ENCODE data around the gene PEX16.

The PEX16 gene

DNA sequence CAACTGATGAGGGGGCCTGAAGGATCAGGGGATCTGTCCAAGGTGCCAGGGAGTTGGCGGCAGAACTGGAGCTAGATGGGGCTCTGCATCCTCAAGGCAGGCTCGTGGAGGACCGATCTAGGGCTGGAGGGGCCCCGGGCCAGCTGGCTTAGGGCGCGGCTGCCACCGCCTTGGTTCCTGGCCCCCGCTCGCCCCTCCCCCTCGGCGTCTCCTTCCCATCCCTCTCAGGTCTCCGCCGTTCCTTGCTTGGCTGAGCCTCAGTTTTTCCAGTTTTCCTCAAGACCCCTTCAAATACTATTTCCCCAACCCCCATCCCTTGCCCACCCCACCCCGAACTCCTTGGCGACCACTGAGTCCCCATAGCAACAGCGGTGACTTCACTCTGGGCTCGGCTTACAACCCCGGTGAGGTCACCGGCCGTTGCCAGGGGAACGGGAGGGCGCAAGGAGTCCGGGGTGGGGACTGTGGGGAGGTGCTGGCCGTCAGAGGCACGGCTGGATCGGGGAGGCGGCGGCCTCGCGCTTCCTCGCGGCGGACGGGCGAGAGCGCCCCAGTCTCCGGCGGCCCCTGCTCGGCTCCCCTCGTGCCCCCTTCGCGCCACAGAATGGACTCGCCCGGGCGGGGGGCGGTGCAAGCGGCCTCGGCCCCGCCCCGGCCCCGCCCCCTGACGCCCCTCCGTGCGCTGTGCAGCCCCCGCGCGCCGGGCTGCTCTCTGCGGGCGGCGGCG, 18.1 kb downstream of the PEX16 start:
- peak; percentile 92 for DNase-seq (ENCODE audit: low spot score)

DNA sequence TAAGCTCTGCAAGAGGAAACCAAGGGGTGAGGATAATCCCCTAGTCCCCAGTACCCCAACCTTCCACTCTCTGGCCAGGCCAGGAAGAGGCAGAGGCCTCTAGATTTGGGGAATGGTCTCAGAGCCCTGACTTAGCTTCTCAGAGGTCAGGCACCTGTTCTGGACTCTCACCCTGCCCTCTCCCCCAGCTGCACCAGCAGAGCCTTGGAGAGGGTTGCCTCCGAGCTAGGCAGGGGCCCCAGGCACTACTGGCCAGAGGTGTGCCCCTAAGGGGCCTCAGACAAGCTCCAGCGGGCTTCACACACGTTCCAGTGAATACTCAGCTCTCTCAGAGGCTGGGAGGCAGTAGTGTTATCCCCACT, 18.6 kb downstream of the PEX16 start:
- no peak for DNase-seq (ENCODE audit: low spot score)

DNA sequence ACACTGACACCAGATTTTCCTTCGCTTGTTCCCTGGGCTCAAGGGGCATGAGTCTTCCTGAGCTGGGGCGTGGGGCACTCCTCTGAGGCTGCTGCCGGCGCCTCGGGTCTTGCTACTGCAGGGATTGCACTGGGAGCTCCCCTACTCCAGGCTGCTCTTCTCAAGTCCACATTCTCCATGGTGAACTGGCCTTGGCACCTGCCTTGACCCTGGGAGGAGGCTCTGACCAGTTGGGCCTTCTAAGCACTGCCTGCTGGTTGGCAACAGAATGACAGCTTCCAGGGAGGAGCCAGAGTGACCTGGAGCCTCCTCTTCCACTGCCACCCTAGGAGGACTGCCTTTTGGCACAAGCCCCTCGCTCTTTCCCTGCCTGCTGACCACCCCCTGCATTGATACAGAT, 20.1 kb downstream of the PEX16 start:
- no peak for DNase-seq (ENCODE audit: low spot score)

DNA sequence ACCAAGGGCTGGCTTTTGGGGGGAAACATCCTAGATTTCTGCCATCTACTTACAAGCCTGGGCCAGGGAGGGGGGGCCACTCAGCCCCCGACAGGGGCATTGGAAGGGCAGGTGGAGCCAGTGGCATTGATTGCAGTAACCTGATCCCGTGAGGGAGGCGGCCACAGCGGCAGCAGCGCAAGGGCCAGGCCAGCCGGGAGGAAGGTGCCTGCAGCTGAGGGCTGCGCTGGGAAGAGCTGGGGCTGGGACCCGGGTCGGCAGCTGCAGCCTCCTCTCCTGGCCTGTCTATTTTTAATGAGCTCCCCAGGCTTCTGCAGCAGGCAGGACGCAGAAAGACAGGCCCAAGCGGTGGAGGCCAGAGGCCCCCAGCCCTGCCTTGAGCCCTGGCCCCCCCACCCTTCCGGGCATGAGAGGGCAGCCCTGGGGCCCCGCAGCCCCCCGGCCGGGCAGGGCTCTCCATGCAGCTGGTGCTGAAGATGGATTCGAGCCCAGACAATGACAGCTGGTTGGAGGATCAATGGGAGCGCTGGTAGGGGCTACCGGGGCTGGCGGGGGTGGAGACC, 21.2 kb downstream of the PEX16 start:
- peak; percentile 87 for DNase-seq (ENCODE audit: low spot score)

DNA sequence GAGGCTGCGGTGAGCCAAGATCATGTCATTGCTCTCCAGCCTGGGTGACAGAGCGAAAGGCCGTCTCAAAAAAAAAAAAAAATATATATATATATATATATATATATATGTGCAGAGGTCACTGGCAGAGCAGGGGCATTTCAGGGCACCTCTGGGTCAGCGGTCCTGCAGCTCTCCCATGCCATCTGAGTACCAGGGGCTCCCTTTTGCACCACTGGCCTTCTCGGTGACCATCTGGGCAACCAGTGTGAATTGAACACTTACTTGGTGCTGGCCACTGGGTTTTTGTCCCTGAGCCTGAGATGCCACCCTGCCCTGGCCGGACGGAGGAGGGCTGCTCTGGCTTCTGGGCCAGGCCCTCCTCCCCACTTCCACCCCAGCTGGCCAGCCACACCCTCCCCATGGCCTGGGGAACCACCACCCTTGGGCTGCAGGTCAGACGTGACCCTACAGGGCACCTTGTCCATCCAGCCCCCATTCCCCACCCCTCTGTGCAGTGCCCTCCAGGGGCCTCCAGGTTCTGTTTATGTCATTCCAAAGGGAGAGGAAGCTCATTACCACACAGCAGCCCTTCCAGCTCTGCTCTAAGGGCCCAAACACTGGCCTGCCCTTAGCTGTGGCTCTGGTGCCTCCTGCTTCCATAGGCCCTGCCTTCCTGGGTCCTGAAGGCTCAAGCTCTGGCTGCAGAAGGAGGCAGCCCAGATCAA, 22.0 kb downstream of the PEX16 start:
- no peak for DNase-seq (ENCODE audit: low spot score)

DNA sequence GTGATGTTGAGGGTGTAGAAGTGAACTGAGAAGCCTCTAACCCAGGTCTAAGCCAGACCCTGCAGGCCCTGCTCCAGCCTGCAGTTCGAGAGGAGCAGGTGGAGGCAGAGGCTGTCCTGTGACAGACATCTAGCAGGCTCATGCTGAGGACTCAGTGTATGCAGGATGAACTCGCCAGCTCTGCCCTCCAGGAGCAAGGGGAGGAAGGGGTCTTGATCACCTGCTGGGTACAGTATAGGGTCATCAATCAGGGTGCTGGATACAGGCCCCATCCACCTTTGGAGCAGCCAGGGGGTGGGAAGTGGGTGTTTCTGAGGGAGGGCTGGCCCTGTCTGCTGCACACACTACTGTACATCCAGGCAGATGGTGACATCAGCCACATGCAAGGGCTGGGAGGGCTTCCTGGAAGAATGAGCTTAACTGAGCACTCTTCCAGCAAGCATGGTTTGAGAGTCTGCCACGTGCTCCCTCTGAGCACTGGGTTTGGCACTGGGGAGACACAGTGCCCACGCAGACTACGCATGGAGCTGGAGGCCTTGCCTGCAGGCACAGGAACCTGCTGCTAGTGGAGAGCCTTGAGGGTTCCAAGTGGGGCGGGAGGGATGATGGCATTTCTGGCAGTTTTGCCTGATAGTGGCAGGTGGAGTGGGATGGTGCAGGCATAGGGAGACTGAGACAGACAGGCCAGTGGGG, 23.0 kb downstream of the PEX16 start:
- DNase-seq (ENCODE audit: low spot score): no peak

DNA sequence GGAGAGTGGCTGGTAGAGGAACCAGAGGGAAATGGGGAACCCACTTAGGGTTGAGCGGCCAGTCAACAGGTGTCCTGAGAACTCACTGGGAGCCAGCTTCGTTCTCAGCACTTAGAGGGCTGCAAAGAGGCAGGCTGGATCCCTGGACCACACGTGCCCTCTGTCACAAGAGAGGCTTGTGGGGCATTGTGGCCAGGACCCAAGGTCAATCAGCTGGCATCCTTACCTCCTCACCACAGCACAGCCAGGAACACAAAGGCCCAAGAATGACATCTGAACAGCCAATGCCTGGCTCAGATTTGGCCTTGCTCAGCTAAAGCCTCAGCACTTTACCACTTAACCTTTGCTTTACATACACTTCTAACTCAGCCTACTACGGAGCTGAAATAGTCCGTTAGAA, 24.8 kb downstream of the PEX16 start:
- no peak for DNase-seq (ENCODE audit: low spot score)

DNA sequence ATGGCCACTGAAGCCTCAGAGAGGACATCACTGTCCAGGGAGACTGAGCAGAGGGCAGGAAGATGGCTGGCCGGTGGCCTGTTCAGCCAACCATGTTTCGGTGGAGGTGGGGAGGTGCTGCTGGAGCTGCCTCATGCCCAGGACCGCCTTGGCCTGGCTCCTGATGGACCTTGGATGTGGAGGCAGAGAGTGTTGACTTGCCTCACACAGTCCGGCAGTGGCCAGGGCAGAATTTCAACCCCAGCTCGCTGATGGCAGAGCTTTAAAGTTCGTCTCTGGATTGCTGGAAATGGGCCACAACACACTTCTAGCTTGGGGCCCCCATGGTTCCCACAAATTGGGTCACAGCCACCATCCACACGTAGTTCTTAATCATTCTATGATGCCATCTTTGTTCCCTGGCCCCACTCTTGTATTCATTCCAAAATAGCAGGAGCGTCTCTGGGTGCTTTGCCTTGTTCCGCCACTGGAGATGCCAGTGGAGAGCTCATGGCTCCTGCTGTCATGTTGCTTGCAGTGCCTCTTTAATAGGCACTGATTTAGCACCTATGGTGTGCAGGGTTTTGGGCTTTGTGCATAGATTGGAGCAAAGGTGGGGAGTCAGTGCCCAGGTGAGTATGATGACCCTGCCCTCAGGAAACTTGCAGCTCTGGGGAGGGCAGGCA, 26.7 kb downstream of the PEX16 start:
- no peak for DNase-seq (ENCODE audit: low spot score)

DNA sequence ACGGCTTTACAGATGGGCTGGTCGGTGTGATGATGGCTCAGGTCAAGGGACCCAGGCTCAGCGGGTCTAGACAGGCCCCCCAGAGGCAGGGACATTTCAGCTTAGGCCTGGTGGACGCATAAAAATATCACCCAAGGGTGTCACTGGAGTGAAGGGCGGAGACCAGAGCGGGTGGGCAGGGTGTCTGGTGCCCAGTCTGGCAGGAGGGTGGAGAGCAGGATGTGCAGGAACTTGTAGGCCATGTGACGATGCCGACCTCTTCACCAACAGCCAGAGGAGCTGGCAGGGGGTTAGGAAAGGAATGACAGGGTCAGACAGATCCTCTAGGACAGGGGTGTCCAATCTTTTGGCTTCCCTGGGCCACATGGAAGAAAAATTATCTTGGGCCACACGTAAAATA, 27.7 kb downstream of the PEX16 start:
- no peak for DNase-seq (ENCODE audit: low spot score)

DNA sequence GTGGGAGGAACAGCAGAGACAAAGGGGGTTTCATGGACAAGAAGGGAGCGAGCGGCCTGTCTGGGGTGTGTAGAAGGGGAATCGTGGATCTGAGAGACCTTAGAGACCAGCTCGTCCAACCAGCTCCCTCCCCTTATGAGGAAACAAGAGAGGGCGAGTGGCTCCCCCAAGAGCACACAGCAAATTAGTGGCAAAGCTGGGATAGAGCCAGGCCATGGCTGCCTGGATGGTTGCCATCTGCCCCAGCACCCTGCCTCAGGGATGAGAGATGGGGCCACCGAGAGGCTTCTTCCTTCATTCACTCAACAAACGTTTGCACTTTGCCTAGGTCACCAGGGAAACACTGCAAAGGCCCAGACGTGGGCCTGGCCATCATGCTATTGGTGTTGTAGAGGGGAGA, 28.1 kb downstream of the PEX16 start:
- DNase-seq (ENCODE audit: low spot score): no peak

DNA sequence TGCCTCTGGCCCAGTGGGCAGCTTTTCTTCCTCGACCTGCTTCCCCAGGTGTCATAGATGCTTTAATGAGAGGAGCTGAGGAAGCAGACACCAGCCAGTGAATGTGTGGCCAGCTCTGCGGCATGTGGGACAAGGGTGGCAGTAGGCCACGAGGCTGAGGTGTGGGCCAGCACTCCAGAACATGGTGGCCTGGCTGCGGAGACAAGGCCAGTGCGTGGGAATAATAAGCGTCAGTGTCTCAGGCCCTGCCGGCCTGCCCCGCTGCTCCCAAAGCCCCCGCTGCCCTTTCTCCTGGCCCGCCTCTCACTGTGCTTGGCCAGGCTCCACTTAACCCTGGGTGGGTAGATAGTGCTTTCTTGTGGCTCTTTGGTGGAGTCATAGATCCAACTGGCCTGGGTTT, 30.1 kb downstream of the PEX16 start:
- no peak for DNase-seq (ENCODE audit: low spot score)

DNA sequence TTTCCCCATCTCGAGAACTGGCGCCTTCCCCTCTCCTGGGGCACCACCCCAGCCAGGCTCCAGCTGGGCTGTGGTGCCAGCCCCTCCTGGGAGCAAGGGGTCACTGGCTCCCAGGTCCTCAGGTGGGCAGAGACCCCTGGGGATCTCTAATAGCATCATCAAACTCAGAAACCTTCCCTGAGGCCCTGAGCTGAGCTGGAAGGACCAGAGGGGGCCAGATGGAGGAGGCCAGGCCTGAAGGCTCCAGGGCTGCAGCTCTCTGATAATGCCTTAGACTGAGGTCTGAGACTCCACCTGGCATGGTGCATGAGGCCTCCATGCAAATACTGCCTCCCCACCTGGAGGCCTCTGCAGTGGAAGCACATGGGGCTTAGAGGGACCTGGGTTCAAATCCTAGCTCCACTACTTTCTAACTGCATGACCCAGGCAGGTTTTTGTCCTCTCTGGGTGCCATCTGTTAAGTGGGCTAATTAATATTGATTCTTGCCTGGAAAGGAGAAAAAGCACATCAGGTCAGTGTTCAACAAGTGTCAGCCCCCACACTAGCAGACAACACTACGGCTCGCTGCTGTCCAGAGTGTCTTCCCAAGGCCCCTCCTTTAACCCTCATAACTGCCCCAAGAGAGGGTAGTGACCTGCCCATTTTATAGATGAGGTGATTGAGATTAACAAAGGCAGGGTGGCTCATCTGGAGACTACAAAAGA, 30.7 kb downstream of the PEX16 start:
- no peak for DNase-seq (ENCODE audit: low spot score)

DNA sequence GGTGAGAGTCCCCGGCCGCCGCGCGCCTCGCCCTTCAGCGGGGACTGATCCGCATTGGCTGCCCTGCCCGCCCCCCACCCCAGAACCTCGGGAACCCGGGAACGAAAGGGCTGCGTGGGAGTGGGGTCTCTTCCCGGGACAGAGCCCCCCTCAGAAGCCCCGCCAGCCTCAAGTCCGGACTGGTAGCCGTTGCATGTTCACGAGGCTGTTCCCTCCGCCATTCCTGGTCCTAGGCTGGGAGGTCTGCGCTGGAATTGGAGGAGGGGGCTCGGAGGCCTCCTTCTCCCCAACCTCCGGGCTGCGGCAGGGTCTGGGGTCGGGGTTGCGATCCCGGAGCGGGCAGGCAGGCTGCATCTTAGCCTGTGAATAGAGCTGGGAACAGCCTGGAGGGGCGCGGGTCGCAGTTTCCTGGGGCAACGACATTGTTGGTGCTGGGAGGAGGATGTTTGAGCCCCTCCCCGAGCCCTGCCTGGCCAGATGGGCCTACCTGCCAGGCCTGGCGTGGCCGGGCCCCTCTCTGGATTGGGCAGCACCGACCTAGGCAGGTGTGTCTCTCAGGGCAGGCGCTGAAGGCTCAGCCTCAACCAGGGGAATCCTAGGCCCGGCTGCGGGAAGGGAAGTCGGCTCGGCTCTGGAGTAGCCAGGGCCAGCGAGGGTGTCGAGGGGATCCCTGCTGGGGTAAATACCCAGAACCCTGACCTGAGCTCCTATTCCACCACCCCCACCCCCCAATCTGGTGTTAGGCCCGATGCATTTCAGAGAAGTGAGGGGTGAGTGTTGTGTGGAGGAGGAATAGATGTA, 31.6 kb downstream of the PEX16 start:
- DNase-seq (ENCODE audit: low spot score): no peak

DNA sequence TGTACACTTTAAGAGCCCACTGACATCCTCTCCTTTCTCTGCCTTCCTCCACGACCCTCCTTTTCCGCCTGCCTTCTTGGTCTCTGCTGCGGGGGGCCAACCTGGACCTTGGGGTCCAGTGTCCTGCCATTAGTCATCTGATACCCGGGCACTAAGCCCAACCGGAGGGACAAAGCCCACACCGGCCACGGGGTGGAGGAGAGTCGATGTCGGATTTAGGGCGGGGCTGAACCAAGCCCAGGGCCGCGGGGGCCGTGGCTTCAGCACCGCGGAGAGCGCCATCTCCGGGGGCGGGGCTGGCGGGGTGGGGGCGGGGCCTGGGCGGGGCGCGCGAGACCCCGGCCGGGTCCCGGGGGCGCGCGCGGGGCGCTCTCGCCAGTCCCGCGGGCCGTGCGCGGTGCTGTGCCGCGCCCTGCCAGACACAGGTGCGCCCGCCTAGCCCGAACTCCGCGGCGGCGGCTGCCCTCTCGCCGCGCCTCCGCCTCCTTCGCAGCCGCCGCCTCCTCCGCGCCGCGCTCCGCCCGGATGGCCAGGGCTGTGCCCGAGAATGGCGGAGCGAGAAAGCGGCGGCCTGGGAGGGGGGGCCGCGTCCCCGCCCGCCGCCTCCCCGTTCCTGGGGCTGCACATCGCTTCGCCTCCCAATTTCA, 32.3 kb downstream of the PEX16 start, which contains the start of gene MAPK8IP1:
MAPK8IP1 (plus strand) TSS at position 378 of the 647 bp plus-strand sequence; CDS start at position 548, 170 bp downstream.
- DNase-seq (ENCODE audit: low spot score): peak; percentile 73

DNA sequence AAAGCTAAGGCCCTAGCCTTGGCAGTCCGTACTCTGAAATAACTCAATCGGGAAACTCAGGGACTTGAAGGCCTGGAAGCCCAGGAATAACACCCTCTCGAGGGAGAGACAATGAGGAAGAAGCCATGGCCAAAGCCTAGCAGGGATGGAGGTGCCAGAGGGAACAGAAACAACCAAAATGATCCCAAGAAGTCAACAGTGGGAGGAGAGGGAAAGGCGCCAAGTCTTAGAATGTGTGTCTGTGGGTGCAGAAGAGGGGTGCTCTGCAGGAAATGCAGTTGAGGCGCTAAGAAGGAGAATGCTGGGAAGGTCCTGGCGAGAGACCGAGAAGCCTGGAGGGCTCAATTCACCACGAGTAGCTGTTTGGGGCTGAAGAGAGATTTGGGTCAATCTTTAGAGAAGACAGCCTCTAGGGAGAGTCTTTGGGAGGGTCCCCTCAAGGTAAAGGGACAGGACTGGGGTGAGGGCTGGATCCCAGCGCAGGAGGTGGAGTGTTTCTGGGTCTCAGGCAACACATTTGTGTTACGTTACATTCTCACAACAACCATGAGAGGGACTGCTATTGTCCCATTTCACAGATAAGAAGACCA, 33.0 kb downstream of the PEX16 start:
- no peak for DNase-seq (ENCODE audit: low spot score)

DNA sequence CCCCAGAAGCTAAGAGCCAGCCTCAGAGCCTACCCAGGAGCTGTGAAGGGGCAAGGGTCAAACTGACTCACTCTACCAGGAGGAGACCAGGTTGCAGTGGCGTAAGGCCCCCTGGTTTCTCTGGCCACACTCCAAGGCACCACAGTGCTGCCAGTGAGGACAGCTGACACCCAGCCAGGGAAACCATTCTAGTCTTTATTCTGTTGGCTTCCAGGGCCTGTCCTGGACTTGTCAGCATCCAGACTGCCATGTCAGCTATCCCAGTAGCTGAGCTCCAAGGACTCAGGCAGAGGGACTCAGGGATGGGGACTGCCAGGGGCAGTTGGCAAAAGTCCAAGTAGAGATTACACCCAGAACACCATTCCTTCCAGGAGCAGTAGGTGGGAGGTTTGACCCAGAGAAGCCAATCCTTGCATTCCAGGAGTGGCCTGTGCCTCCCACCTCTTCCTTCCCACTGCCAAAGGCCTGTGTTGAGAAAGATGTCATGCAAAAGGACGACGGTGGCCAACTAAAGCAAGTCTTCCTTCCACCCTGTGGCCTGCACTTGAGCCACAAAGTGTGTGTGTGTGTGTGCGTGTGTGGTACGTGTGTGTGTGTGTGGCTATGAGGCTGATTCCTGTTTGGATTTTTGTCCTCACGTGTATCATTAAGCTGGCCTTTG, 35.8 kb downstream of the PEX16 start:
- no peak for DNase-seq (ENCODE audit: low spot score)

DNA sequence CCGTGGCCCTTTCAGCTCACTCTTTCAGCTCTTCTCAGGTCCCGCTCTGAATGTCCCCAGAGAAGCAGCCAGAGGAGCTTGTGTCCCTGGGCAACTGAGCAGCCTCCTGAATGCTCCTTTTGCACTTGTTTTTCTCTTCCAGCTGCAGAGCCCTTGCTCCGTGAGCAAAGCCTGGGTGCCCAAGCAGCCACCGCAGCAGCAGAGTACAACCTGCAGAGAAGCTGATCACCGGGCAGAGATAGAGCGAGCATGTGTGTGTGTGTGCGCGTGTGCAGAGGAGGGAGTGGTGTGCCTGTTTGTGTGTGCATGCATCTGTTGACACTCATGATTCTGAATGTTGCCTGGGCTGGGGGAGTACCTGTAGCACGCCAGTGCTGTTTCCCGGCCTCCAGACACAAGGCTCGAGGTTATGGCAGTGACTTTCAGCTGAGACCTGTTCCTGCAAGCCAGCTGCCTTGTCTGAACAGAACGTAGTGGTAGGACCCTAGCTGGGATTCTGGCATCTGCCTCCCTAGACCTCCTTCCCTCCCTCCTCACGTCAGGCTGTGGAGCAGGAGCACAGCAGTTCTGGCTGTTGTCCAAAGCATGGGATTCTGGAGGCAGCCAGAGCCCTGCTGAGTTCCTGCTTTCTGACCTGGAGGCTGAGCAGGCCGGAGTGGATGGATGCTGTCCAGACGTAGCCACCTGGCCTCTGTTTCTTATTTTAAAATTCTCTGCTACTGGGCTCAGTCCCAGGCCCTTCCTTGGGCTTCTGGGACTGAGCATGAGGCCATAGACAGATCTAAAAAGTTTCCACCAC, 36.7 kb downstream of the PEX16 start:
- DNase-seq (ENCODE audit: low spot score): peak; percentile 49

Data from SK-N-DZ (cell line).